ENCODE results near the gene DLGAP1.

GRCh38 chr18:3514312-3515216, 940.5 kb downstream of the DLGAP1 start:
- TF ChIP-seq CTCF (IDR thresholded peaks at IDR 0.05 in 2 of 3, conservative IDR thresholded peaks at IDR 0.05 in 1 of 3; ENCODE audit: control insufficient read depth in 2 of 3, extremely low read depth in 1 of 3, insufficient read depth in 1 of 3, low read depth in 3 of 3, low read length in 3 of 3): no peak
- no peak for TF ChIP-seq SPI1 (IDR thresholded peaks at IDR 0.05; ENCODE audit: borderline replicate concordance, insufficient read depth, low read depth, low read length)
